Astrocyte (in vitro differentiated cells and primary cell): ENCODE measurements around the gene FPGS. TPM values are rescaled to one million over a fixed set of nuclear protein-coding genes. Genes with fewer than 3 reads are reported as not detected.

Experiments used
- DNase-seq: peaks from one replicate; pipeline ENCODE4 v3.0.0-alpha.2; 2010; ENCODE audit warnings: low read depth
- FAIRE-seq: peaks from 2 replicates; lab custom pipeline; 2011; peaks lifted over from hg19 to GRCh38; lab: Jason Lieb, UNC
- H2AFZ ChIP-seq: 2 replicates; pipeline ENCODE4 v1.6.0; 2012; ENCODE audit warnings: low read depth, low read length, inconsistent platforms
- H3K27ac ChIP-seq: 2 replicates; pipeline ENCODE4 v1.5.1; 2011; ENCODE audit warnings: low read depth, low read length, inconsistent platforms
- H3K27me3 ChIP-seq: 2 replicates; pipeline ENCODE4 v1.6.0; 2011; ENCODE audit warnings: low read length, inconsistent platforms; ENCODE audit not compliant: insufficient read depth
- H3K36me3 ChIP-seq: 2 replicates; pipeline ENCODE4 v1.5.1; 2011; ENCODE audit warnings: low read length, inconsistent platforms; ENCODE audit not compliant: insufficient read depth
- H3K4me1 ChIP-seq: 2 replicates; pipeline ENCODE4 v1.5.1; 2011; ENCODE audit warnings: low read length, inconsistent platforms; ENCODE audit not compliant: insufficient read depth
- H3K4me2 ChIP-seq: 2 replicates; pipeline ENCODE4 v1.6.0; 2012; ENCODE audit warnings: low read length, inconsistent platforms
- H3K4me3 ChIP-seq: 2 replicates; pipeline ENCODE4 v1.5.1; 2011; ENCODE audit warnings: low read depth, mild to moderate bottlenecking, low read length, inconsistent platforms; ENCODE audit not compliant: insufficient read depth
- H3K79me2 ChIP-seq: 2 replicates; pipeline ENCODE4 v1.6.0; 2012; ENCODE audit warnings: mild to moderate bottlenecking, low read length, inconsistent platforms; ENCODE audit not compliant: insufficient read depth
- H3K9ac ChIP-seq: 2 replicates; pipeline ENCODE4 v1.6.0; 2012; ENCODE audit warnings: mild to moderate bottlenecking, low read length, inconsistent platforms
- H3K9me3 ChIP-seq: 2 replicates; pipeline ENCODE4 v1.5.1; 2012; ENCODE audit warnings: low read depth, mild to moderate bottlenecking, low read length, inconsistent platforms; ENCODE audit not compliant: insufficient read depth
- H4K20me1 ChIP-seq: 2 replicates; pipeline ENCODE4 v1.6.0; 2012; ENCODE audit warnings: low read length, inconsistent platforms; ENCODE audit not compliant: insufficient read depth
- H3K27ac Mint-ChIP-seq: one replicate; pipeline ENCODE4 v1.8.0; 2021; ENCODE audit warnings: mild to moderate bottlenecking, mixed read lengths; ENCODE audit not compliant: unreplicated experiment
- H3K27me3 Mint-ChIP-seq: one replicate; pipeline ENCODE4 v1.8.0; 2021; ENCODE audit warnings: low read depth, mixed read lengths; ENCODE audit not compliant: unreplicated experiment
- H3K36me3 Mint-ChIP-seq: one replicate; pipeline ENCODE4 v1.8.0; 2021; ENCODE audit warnings: low read depth, mixed read lengths; ENCODE audit not compliant: unreplicated experiment
- H3K4me1 Mint-ChIP-seq: one replicate; pipeline ENCODE4 v1.8.0; 2021; ENCODE audit warnings: low read depth, mixed read lengths; ENCODE audit not compliant: unreplicated experiment
- H3K4me3 Mint-ChIP-seq: one replicate; pipeline ENCODE4 v1.8.0; 2021; ENCODE audit warnings: mild to moderate bottlenecking, moderate library complexity, mixed read lengths; ENCODE audit not compliant: unreplicated experiment
- H3K9me3 Mint-ChIP-seq: one replicate; pipeline ENCODE4 v1.8.0; 2021; ENCODE audit warnings: mild to moderate bottlenecking, mixed read lengths; ENCODE audit not compliant: unreplicated experiment
- CTCF ChIP-seq: IDR thresholded peaks from 2 replicates; pipeline ENCODE4 v1.5.1; 2011; ENCODE audit warnings: low read depth, mild to moderate bottlenecking, inconsistent platforms, low read length, moderate library complexity; ENCODE audit not compliant: insufficient read depth
- EZH2 ChIP-seq: IDR thresholded peaks from 2 replicates; pipeline ENCODE4 v1.6.1; 2012; ENCODE audit warnings: mild to moderate bottlenecking, low read length, inconsistent platforms; ENCODE audit not compliant: insufficient read depth
- total RNA-seq: library from RNA; stranded (reverse); gene quantifications from 2 replicates; pipeline ENCODE4 v1.2.1, GENCODE V29; 2021

FPGS gene
- total RNA-seq, 1 donor from 2014 or later = 49.4 TPM

GRCh38 chr9:127786773-127787104 lies 15.9 kb upstream of the FPGS start:
- Histone ChIP-seq H3K4me2 (peak overlapping the region; percentile 88), H3K27ac (peak overlapping the region; percentile 69), H3K4me3 (peak overlapping the region; percentile 81), H3K79me2 (peaks cover 48% of the 10 kb centered on the region), H3K9me3 (no peaks in the 10 kb centered on the region), H4K20me1 (peaks cover 54% of the 10 kb centered on the region), H3K36me3 (peaks cover 35% of the 10 kb centered on the region), H3K4me1 (peaks cover 4% of the 10 kb centered on the region), H2AFZ (no peak overlapping the region), H3K9ac (peak overlapping the region; percentile 91), H3K27me3 (no peaks in the 10 kb centered on the region)
- Mint-ChIP-seq H3K4me1 (peaks cover 13% of the 10 kb centered on the region), H3K27ac (peak overlapping the region; percentile 88), H3K27me3 (peaks cover 3% of the 10 kb centered on the region), H3K36me3 (peaks cover 22% of the 10 kb centered on the region), H3K9me3 (no peaks in the 10 kb centered on the region), H3K4me3 (peak overlapping the region; percentile 96)
- FAIRE-seq = no peak
- TF ChIP-seq EZH2 (no peak), CTCF (peak; percentile 45)
- DNase-seq = no peak

GRCh38 chr9:127788337-127789011 lies 14.2 kb upstream of the FPGS start:
- H3K27ac ChIP-seq = no peak overlapping the region
- H2AFZ ChIP-seq = no peak overlapping the region
- peaks cover 44% of the 10 kb centered on the region for H3K36me3 ChIP-seq
- H3K4me3 Mint-ChIP-seq = peak overlapping the region; percentile 50
- no peak overlapping the region for H3K9ac ChIP-seq
- H3K27me3 Mint-ChIP-seq = no peaks in the 10 kb centered on the region
- FAIRE-seq (no peak), DNase-seq (no peak)
- H3K9me3 ChIP-seq = no peaks in the 10 kb centered on the region
- peaks cover 48% of the 10 kb centered on the region for H3K79me2 ChIP-seq
- H3K4me1 ChIP-seq = peaks cover 7% of the 10 kb centered on the region
- H3K4me2 ChIP-seq = no peak overlapping the region
- no peak for TF ChIP-seq EZH2
- no peak for TF ChIP-seq CTCF
- peaks cover 26% of the 10 kb centered on the region for H3K36me3 Mint-ChIP-seq
- H3K27ac Mint-ChIP-seq = no peak overlapping the region
- H3K27me3 ChIP-seq = no peaks in the 10 kb centered on the region
- peaks cover 13% of the 10 kb centered on the region for H3K4me1 Mint-ChIP-seq
- no peak overlapping the region for H3K4me3 ChIP-seq
- H3K9me3 Mint-ChIP-seq = no peaks in the 10 kb centered on the region
- peaks cover 71% of the 10 kb centered on the region for H4K20me1 ChIP-seq

DNA sequence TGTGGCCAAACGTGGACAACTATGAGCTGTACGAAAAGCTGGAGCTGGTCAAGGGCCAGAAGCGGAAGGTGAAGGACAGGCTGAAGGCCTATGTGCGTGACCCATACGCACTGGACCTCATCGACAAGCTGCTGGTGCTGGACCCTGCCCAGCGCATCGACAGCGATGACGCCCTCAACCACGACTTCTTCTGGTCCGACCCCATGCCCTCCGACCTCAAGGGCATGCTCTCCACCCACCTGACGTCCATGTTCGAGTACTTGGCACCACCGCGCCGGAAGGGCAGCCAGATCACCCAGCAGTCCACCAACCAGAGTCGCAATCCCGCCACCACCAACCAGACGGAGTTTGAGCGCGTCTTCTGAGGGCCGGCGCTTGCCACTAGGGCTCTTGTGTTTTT lies 13.5 kb upstream of the FPGS start:
- no peak overlapping the region for H3K9ac ChIP-seq
- H3K9me3 ChIP-seq = no peaks in the 10 kb centered on the region
- Mint-ChIP-seq H3K27ac (no peak overlapping the region), H3K36me3 (peaks cover 26% of the 10 kb centered on the region), H3K4me3 (peak overlapping the region; percentile 50), H3K9me3 (no peaks in the 10 kb centered on the region), H3K27me3 (no peaks in the 10 kb centered on the region), H3K4me1 (peaks cover 13% of the 10 kb centered on the region)
- peaks cover 78% of the 10 kb centered on the region for H4K20me1 ChIP-seq
- FAIRE-seq = no peak
- TF ChIP-seq CTCF = no peak
- no peak for TF ChIP-seq EZH2
- no peak for DNase-seq
- no peak overlapping the region for H3K27ac ChIP-seq
- no peak overlapping the region for H3K4me3 ChIP-seq
- peaks cover 7% of the 10 kb centered on the region for H3K4me1 ChIP-seq
- peaks cover 48% of the 10 kb centered on the region for H3K79me2 ChIP-seq
- H3K4me2 ChIP-seq = no peak overlapping the region
- no peaks in the 10 kb centered on the region for H3K27me3 ChIP-seq
- peaks cover 44% of the 10 kb centered on the region for H3K36me3 ChIP-seq
- no peak overlapping the region for H2AFZ ChIP-seq
